NCI-H2227 (cell line): ENCODE results near the gene WIPI1.
A peak's percentile ranks its signal among the peaks of the same experiment; 100 is the strongest.

Experiments used
- DNase-seq: peaks from one replicate; lab custom pipeline; 2025; ENCODE audit not compliant: unreplicated experiment; lab: John Stamatoyannopoulos, UW

Gene WIPI1

DNA sequence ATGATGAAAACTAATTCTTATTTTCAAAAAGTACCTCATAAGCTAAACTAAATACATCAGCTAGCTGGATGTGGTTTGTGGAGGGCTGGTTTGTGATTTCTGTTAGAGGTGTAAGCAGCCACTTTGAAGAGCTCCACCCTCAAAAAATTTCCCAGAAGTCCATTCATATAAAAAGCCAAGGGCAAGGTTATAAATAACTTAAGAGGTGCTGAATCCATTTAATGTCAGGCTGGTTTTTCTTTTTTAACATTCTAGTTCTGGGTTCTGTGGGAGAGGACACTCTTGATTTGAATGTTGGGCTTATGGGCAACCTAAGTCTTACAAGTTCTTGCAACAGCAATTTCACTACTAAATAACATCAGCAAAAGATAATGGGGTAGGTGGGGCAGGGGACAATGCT is 3.4 kb upstream of the WIPI1 start:
- no peak for DNase-seq

- DNase-seq: no peak
Measured at GRCh38 chr17:68460146-68460545, 2.9 kb upstream of the WIPI1 start.

DNA sequence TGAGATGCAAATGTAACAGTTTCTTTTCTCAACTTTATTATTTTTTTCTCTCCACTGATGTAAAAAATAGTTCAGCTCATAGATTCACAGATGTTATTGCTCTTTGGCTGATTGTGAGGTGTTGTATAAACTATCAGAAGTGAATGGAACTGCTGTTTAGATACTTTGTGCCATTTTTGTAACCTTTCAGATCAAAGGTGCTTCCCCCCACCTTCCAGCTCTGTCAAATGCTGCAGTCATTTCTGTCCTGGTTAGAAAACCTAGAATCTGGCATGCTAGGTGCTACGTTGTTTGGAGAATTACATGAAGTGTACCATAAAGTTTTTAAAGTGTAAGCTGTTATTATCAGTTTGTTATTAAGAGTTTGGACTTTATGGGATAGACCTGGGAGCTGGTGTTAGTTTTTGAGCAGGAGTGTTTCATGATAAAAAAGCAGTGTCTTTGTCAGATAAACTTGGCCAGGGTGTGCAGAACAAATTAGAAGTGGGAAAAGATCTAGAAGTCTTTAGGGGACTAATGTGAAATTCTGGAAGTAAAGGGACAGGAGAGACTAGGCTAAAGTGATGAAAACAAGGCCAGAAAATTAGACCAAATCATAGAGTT is 1.8 kb upstream of the WIPI1 start:
- DNase-seq: no peak

- no peak for DNase-seq
Measured at GRCh38 chr17:68458260-68459036, 1.2 kb upstream of the WIPI1 start.

DNA sequence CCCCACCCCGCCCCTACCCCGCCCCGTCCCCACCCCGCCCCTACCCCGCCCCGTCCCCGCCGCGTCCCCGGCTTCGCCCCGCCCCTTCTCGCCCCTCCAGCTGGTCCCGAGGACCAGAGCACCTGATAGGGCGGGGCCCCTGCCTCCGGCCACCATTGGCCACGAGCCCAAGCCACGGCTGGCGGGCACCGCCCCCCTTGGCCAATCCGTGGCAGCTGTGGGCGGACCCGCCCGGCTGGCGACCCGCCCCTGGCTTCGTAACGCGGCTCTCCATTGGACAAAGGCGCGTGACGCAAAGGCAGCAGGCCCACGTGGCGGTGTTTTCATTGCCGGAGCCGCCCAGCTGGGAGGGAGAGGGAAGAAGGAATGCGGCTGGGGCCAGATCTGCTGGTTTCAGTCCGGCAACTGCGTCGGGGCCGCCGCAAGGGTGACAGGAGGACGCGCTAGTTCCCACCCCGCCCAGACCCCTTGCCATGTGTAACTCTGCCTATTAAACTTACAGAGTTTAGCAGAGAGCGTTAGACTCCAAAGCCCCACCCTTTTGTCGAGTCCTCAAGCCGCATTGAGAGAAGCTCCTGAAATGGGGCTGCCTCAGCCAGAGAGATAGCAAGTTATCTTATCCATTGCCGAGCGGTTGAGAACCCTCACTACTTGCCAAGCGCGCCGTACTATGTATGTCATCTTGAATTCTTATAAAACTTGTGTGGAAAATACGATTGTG is 403 bp upstream of the WIPI1 start:
- DNase-seq: peak; percentile 99

GRCh38 chr17:68456339-68457167 is 743 bp downstream of the WIPI1 start:
- peak; percentile 74 for DNase-seq

DNA sequence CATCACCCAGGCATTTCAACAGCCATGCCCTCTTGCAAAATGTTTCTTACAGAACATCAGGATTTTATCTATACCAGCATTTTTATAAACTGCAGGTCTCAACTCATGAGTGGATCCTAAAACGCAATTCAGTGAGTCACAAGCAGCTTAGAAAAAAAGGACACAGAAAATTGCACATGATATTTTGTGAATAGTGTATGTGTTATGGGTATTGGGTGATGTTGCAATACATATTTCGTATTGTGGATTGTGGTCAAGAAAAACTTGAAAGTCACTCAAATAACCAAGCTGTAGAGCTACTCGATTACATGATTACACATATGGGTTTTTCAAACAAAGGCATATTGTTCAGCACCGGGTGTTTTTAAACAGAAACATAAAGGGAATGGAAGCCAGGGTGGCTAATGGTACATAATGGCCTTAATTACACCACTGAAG is 1.4 kb downstream of the WIPI1 start:
- DNase-seq: peak; percentile 56

- DNase-seq: no peak
Measured at GRCh38 chr17:68453991-68454665, 3.2 kb downstream of the WIPI1 start.

DNA sequence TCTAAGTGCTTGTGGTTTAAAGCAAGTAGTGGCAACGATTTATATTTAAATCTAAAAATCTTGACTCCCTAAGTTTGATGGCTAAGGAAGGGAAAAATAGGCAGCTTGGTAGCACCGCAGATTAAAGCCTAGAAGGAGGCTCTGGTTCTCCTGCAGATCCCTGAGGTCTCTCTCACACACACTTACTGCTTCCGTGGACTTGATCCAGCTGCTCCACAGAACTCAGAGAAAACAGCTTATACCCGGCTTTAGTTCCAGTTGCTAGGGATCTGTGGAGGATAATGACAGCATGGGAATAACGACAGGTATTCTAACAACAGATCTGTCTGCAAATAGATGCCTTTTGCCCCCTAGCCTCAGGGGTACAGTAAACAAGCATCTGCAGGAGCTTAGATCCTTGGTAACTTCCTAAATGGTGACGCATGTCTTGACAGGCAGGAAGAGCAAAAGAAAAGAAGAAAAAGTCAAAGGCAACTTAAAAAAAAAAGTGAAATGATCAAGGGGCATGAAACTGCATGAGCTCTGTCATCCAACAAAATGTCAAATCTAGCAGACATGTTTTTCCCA is 4.5 kb downstream of the WIPI1 start:
- DNase-seq: peak; percentile 71

- no peak for DNase-seq
Measured at GRCh38 chr17:68451670-68452354, 5.5 kb downstream of the WIPI1 start.

- DNase-seq: no peak
Measured at GRCh38 chr17:68450801-68451200, 6.5 kb downstream of the WIPI1 start.

DNA sequence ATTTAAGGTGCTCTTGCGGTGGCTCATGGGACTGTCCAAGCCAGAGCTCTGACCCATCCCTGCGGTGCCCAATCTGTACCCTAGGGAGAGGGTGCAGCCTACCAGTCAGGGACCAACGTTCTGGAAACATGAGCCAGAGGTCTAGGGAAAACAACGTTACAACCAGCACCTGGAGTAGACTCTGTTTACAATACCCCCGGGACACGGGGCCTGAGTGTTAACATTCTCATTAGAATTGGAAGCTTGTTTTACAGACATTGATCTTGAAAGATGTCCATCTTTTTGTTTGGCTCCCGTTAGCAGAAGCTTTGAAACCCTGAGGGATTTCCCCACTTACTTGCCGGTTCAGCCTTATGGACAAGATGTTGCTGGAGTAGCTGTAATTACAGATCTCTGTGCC is 6.9 kb downstream of the WIPI1 start:
- DNase-seq: no peak

GRCh38 chr17:68449021-68449739 is 8.1 kb downstream of the WIPI1 start:
- no peak for DNase-seq

DNA sequence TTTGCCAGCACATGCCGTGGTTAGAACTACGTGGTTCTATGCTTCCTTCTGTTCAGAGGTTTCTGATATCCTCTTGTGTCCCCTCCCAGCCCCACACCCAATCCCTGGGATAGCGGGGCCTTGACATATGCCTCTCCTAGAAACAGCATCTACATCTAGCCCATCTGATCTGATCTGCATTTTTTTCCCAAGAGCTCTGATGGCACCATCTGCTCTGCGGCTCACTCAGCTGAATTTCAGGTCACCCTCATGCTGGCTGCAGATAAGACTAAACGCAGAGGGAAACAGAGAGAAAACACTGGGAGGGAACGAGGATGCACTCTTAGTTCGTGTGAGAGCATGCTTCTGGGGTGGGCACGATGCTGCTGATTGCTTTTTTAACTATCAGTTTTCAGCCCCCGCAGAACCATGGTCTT is 10.7 kb downstream of the WIPI1 start:
- DNase-seq: no peak

DNA sequence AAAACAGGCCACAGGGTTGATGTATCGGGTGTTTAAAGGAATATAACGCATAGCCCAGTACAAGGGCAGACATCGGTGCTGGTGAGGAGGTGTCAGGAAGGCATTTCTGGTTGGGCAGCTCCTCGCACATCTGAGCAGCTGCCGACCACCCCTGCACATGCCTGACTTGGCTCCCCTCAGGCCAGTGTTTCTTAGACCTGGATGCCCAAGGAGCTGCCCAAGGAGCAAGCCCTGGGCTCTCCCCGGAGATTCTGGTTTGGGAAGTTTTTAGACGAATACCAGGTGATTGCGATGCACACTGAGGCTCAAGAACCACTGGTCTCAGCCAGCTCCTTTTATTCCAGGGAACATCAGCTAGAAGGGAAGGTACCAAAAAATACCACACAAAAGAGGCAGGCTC is 11.6 kb downstream of the WIPI1 start:
- DNase-seq: no peak

GRCh38 chr17:68443972-68444464 is 13.3 kb downstream of the WIPI1 start:
- no peak for DNase-seq

DNA sequence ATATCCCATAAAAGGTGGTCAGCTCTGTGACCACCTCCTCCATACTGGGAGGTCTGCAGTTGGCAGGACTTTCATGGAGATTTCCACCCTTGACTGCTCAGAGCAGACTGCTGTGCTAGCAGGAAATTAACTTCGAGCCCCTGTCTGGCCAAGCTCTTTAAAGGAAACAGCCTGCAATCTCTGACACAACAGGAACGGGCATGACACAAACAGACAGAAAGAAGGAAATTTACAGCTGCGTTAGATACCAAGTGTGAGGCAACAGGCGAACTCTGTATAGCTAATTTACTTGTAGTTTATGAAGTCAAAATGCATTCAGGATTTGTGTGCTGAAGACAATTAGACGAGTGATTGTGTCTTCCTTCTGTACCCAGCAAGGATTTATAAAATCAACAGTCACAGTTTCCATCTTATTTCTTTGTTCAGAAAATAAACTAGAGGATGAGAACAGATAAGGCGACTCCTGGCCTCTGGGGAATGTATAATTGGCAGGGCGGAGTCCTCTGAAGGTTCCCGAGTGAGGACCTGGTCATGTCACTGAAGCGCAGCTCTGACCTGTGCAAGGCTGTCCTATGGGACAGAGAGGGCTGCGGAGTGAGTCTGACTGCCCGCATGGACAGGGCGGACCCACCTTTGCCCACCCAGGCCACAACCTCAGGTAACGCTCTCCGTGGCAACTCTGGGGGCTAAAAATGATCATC is 16.1 kb downstream of the WIPI1 start:
- DNase-seq: no peak

- DNase-seq: no peak
Measured at GRCh38 chr17:68440526-68440925, 16.8 kb downstream of the WIPI1 start.
